SK-N-SH (cell line): Measurements from ENCODE around the gene IQSEC3.

Experiments used
- FOXM1 ChIP-seq: IDR thresholded peaks from 2 replicates; pipeline ENCODE4 v1.4.0; 2012; ENCODE audit warnings: low read depth, mild to moderate bottlenecking
- JUND ChIP-seq: IDR thresholded peaks from 2 replicates; pipeline ENCODE4 v1.4.0; 2012
- NFIC ChIP-seq: IDR thresholded peaks from 2 replicates; pipeline ENCODE4 v1.4.0; 2012; ENCODE audit warnings: borderline replicate concordance
- POLR2AphosphoS5 ChIP-seq: IDR thresholded peaks from 2 replicates; pipeline ENCODE4 v1.6.1; 2012; ENCODE audit warnings: low read depth, low read length
- RAD21 ChIP-seq: IDR thresholded peaks from 2 replicates; pipeline ENCODE4 v1.6.1; 2012; ENCODE audit warnings: mild to moderate bottlenecking, low read length
- RCOR1 ChIP-seq: fragments of 150-350 bp; IDR thresholded peaks from 2 replicates; pipeline ENCODE4 v1.6.1; 2017; ENCODE audit warnings: antibody characterized with exemption, low read length
- REST ChIP-seq: IDR thresholded peaks from 2 replicates; pipeline ENCODE4 v1.6.1; 2012; ENCODE audit warnings: mild to moderate bottlenecking, low read depth, low read length, moderate library complexity
- SIN3A ChIP-seq: IDR thresholded peaks from 2 replicates; pipeline ENCODE4 v1.6.1; 2012; ENCODE audit warnings: low read depth, mild to moderate bottlenecking, low read length, moderate library complexity, borderline replicate concordance
- USF1 ChIP-seq: IDR thresholded peaks from 2 replicates; pipeline ENCODE4 v1.4.0; 2012; ENCODE audit warnings: low read depth, borderline replicate concordance
- YY1 ChIP-seq: IDR thresholded peaks from 2 replicates; pipeline ENCODE4 v1.4.0; 2012; ENCODE audit warnings: low read depth, mild to moderate bottlenecking
- TF ChIP-seq, protein P1 (sequence below): fragments of 200-600 bp; sonication (generic); IDR thresholded peaks from 2 replicates; pipeline ENCODE4 v1.6.1; 2017; ENCODE audit warnings: antibody characterized with exemption, mild to moderate bottlenecking, moderate library complexity
- TF ChIP-seq, protein P2 (sequence below): IDR thresholded peaks from 2 replicates; pipeline ENCODE4 v1.4.0; 2012; ENCODE audit warnings: low read depth, borderline replicate concordance

- TF ChIP-seq, protein P1, sequence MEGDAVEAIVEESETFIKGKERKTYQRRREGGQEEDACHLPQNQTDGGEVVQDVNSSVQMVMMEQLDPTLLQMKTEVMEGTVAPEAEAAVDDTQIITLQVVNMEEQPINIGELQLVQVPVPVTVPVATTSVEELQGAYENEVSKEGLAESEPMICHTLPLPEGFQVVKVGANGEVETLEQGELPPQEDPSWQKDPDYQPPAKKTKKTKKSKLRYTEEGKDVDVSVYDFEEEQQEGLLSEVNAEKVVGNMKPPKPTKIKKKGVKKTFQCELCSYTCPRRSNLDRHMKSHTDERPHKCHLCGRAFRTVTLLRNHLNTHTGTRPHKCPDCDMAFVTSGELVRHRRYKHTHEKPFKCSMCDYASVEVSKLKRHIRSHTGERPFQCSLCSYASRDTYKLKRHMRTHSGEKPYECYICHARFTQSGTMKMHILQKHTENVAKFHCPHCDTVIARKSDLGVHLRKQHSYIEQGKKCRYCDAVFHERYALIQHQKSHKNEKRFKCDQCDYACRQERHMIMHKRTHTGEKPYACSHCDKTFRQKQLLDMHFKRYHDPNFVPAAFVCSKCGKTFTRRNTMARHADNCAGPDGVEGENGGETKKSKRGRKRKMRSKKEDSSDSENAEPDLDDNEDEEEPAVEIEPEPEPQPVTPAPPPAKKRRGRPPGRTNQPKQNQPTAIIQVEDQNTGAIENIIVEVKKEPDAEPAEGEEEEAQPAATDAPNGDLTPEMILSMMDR, result no peak
- TF ChIP-seq, protein P2, sequence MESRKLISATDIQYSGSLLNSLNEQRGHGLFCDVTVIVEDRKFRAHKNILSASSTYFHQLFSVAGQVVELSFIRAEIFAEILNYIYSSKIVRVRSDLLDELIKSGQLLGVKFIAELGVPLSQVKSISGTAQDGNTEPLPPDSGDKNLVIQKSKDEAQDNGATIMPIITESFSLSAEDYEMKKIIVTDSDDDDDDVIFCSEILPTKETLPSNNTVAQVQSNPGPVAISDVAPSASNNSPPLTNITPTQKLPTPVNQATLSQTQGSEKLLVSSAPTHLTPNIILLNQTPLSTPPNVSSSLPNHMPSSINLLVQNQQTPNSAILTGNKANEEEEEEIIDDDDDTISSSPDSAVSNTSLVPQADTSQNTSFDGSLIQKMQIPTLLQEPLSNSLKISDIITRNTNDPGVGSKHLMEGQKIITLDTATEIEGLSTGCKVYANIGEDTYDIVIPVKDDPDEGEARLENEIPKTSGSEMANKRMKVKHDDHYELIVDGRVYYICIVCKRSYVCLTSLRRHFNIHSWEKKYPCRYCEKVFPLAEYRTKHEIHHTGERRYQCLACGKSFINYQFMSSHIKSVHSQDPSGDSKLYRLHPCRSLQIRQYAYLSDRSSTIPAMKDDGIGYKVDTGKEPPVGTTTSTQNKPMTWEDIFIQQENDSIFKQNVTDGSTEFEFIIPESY, result no peak
- TF ChIP-seq RCOR1, result no peak
- TF ChIP-seq JUND, result no peak
- TF ChIP-seq RAD21, result no peak
- TF ChIP-seq YY1, result no peak
- TF ChIP-seq FOXM1, result no peak
- TF ChIP-seq USF1, result no peak
- TF ChIP-seq REST, result no peak
- no peak for TF ChIP-seq POLR2AphosphoS5
- no peak for TF ChIP-seq NFIC
- no peak for TF ChIP-seq SIN3A
Observed at GRCh38 chr12:221736-222135, 155.2 kb downstream of the IQSEC3 start.
